WERI-Rb-1 (cell line): ENCODE measurements around the gene PCYT2.

Experiments
- DNase-seq: peaks from one replicate; pipeline ENCODE4 v3.0.0-alpha.2; 2020
- H3K27ac ChIP-seq: fragments of 250-450 bp; sonication (Bioruptor Pico); 2 replicates; pipeline ENCODE4 v1.5.1; 2020; ENCODE audit warnings: mild to moderate bottlenecking, moderate library complexity
- H3K27me3 ChIP-seq: fragments of 250-450 bp; sonication (Bioruptor Pico); 2 replicates; pipeline ENCODE4 v1.5.1; 2021; ENCODE audit warnings: mild to moderate bottlenecking, low read depth, moderate library complexity; ENCODE audit not compliant: insufficient read depth, severe bottlenecking
- H3K36me3 ChIP-seq: fragments of 250-450 bp; sonication (Bioruptor Pico); 2 replicates; pipeline ENCODE4 v1.5.1; 2020; ENCODE audit warnings: mild to moderate bottlenecking, moderate library complexity
- H3K4me3 ChIP-seq: 2 replicates; pipeline ENCODE4 v1.5.1; 2011; ENCODE audit warnings: low read depth, mild to moderate bottlenecking, control low read depth, low read length
- H3K9me3 ChIP-seq: fragments of 250-450 bp; sonication (Bioruptor Pico); 2 replicates; pipeline ENCODE4 v1.5.1; 2021; ENCODE audit warnings: mild to moderate bottlenecking, moderate library complexity; ENCODE audit not compliant: severe bottlenecking
- CTCF ChIP-seq: IDR thresholded peaks from 2 replicates; pipeline ENCODE4 v1.5.1; 2011; ENCODE audit warnings: low read depth, mild to moderate bottlenecking, control low read depth, inconsistent platforms, low read length

The PCYT2 gene

GRCh38 chr17:81915331-81915730 is 4.1 kb upstream of the PCYT2 start:
- peaks cover 64% of the 10 kb centered on the region for H3K36me3 ChIP-seq
- DNase-seq, result no peak
- no peak overlapping the region for H3K4me3 ChIP-seq
- H3K9me3 ChIP-seq, result no peaks in the 10 kb centered on the region
- H3K27me3 ChIP-seq, result no peaks in the 10 kb centered on the region
- TF ChIP-seq CTCF, result no peak
- no peak overlapping the region for H3K27ac ChIP-seq

GRCh38 chr17:81914103-81914850 is 3.1 kb upstream of the PCYT2 start:
- no peak overlapping the region for H3K27ac ChIP-seq

GRCh38 chr17:81913394-81914102 is 2.3 kb upstream of the PCYT2 start:
- Histone ChIP-seq H3K27ac (no peak overlapping the region), H3K4me3 (no peak overlapping the region), H3K9me3 (no peaks in the 10 kb centered on the region), H3K27me3 (no peaks in the 10 kb centered on the region), H3K36me3 (peaks cover 59% of the 10 kb centered on the region)
- no peak for TF ChIP-seq CTCF
- DNase-seq, result no peak

More at GRCh38 chr17:81914103-81914850, 3.1 kb upstream of the PCYT2 start:
- peaks cover 54% of the 10 kb centered on the region for H3K36me3 ChIP-seq
- no peaks in the 10 kb centered on the region for H3K27me3 ChIP-seq
- no peaks in the 10 kb centered on the region for H3K9me3 ChIP-seq
- no peak overlapping the region for H3K4me3 ChIP-seq
- DNase-seq, result no peak
- TF ChIP-seq CTCF, result no peak

GRCh38 chr17:81912441-81913309 is 1.5 kb upstream of the PCYT2 start:
- Histone ChIP-seq H3K27ac (no peak overlapping the region), H3K36me3 (peaks cover 67% of the 10 kb centered on the region), H3K27me3 (no peaks in the 10 kb centered on the region), H3K4me3 (no peak overlapping the region), H3K9me3 (no peaks in the 10 kb centered on the region)
- TF ChIP-seq CTCF, result no peak
- no peak for DNase-seq

GRCh38 chr17:81911969-81912368 is 770 bp upstream of the PCYT2 start:
- Histone ChIP-seq H3K36me3 (peaks cover 68% of the 10 kb centered on the region), H3K9me3 (no peaks in the 10 kb centered on the region), H3K4me3 (no peak overlapping the region), H3K27ac (no peak overlapping the region), H3K27me3 (no peaks in the 10 kb centered on the region)
- no peak for TF ChIP-seq CTCF
- no peak for DNase-seq
